Eye (tissue), 1 donor: ENCODE measurements around the gene RBM10.

Experiments
- DNase-seq: peaks from one replicate; pipeline ENCODE4 v3.0.0-alpha.2; 2015

RBM10 gene

GRCh38 chrX:47200385-47201150 lies 55.5 kb downstream of the RBM10 start:
- DNase-seq, result no peak

- DNase-seq, result no peak
Measured at GRCh38 chrX:47201345-47201944, 56.4 kb downstream of the RBM10 start.

- no peak for DNase-seq
Measured at GRCh38 chrX:47202316-47202715, 57.3 kb downstream of the RBM10 start.

GRCh38 chrX:47202877-47203276 lies 57.9 kb downstream of the RBM10 start:
- DNase-seq, result no peak

GRCh38 chrX:47204970-47205369 lies 59.9 kb downstream of the RBM10 start:
- no peak for DNase-seq

- DNase-seq, result no peak
Measured at GRCh38 chrX:47206316-47206715, 61.3 kb downstream of the RBM10 start.

GRCh38 chrX:47208108-47208507 lies 63.1 kb downstream of the RBM10 start:
- no peak for DNase-seq

- no peak for DNase-seq
Measured at GRCh38 chrX:47209508-47210238, 64.7 kb downstream of the RBM10 start.

GRCh38 chrX:47210661-47211425 lies 65.8 kb downstream of the RBM10 start:
- no peak for DNase-seq

GRCh38 chrX:47212381-47213293 lies 67.6 kb downstream of the RBM10 start:
- DNase-seq, result no peak

- DNase-seq, result no peak
Measured at GRCh38 chrX:47214435-47215077, 69.5 kb downstream of the RBM10 start.

- DNase-seq, result no peak
Measured at GRCh38 chrX:47215291-47215900, 70.4 kb downstream of the RBM10 start.

GRCh38 chrX:47216393-47216925 lies 71.4 kb downstream of the RBM10 start:
- no peak for DNase-seq

GRCh38 chrX:47217121-47217851 lies 72.3 kb downstream of the RBM10 start:
- no peak for DNase-seq

GRCh38 chrX:47217852-47218279 lies 72.8 kb downstream of the RBM10 start:
- DNase-seq, result peak; percentile 99

- no peak for DNase-seq
Measured at GRCh38 chrX:47218280-47218919, 73.4 kb downstream of the RBM10 start, which contains the start of gene CDK16. CDK16 (plus strand) TSS chrX:47218681; CDS start chrX:47223558, 4,877 bp downstream.

- DNase-seq, result peak; percentile 45
Measured at GRCh38 chrX:47218920-47219815, 74.1 kb downstream of the RBM10 start.

- no peak for DNase-seq
Measured at GRCh38 chrX:47221756-47222155, 76.7 kb downstream of the RBM10 start.
